Measurements from ENCODE around the gene ARSK. TPM values are rescaled to one million over a fixed set of nuclear protein-coding genes. Genes with fewer than 3 reads are reported as not detected.

ARSK gene
- total and polyA plus RNA-seq, 11 donors, result 1.8 to 5.7 (median 3.5) TPM

- ATAC-seq, result no peak
- TF ChIP-seq CTCF (IDR thresholded peaks at IDR 0.05) (no peak), POLR2A (IDR thresholded peaks at IDR 0.05) (no peak)
- Histone ChIP-seq H3K27ac (no peak overlapping the region), H3K36me3 (peaks cover 0 to 16% (median 3%) of the 10 kb centered on the region in 9 donors), H3K4me3 (no peak overlapping the region), H3K4me1 (no peaks in the 10 kb centered on the region), H3K9me3 (no peaks in the 10 kb centered on the region), H3K27me3 (no peaks in the 10 kb centered on the region)
- DNase-seq, result no peak
- intact Hi-C loops (cut with DNase I), result no loop called here
- 95 to 100% (median 97%) methylated on average over 1 of the region's 1 CpG for WGBS, 4 donors
These were observed 29.1 kb downstream of the ARSK start for GRCh38 chr5:95583992-95584391.

GRCh38 chr5:95590880-95591279 lies 36.0 kb downstream of the ARSK start:
- DNase-seq, result no peak
- no peaks in the 10 kb centered on the region for H3K27me3 ChIP-seq
- H3K36me3 ChIP-seq, result peaks cover 0 to 16% (median 0%) of the 10 kb centered on the region in 9 donors
- TF ChIP-seq CTCF (IDR thresholded peaks at IDR 0.05), result no peak
- TF ChIP-seq POLR2A (IDR thresholded peaks at IDR 0.05), result no peak
- no peak overlapping the region for H3K4me3 ChIP-seq
- no peaks in the 10 kb centered on the region for H3K9me3 ChIP-seq
- no peak for ATAC-seq
- WGBS, 4 donors, result 70 to 84% (median 78%) methylated on average over 1 of the region's 1 CpG
- no peak overlapping the region for H3K27ac ChIP-seq
- intact Hi-C loops (cut with DNase I), result no loop called here
- H3K4me1 ChIP-seq, result peaks cover 0 to 13% (median 0%) of the 10 kb centered on the region in 12 donors

- H3K4me3 ChIP-seq, result no peak overlapping the region
- H3K4me1 ChIP-seq, result peaks cover 0 to 13% (median 0%) of the 10 kb centered on the region in 12 donors
- no peaks in the 10 kb centered on the region for H3K9me3 ChIP-seq
- intact Hi-C loops (cut with DNase I), result no loop called here
- 92 to 96% (median 95%) methylated on average over 5 of the region's 5 CpGs for WGBS, 4 donors
- no peaks in the 10 kb centered on the region for H3K27me3 ChIP-seq
- TF ChIP-seq POLR2A (IDR thresholded peaks at IDR 0.05) (no peak), CTCF (IDR thresholded peaks at IDR 0.05) (no peak)
- ATAC-seq (no peak), DNase-seq (no peak)
- H3K27ac ChIP-seq, result no peak overlapping the region
- peaks cover 0 to 16% (median 0%) of the 10 kb centered on the region in 9 donors for H3K36me3 ChIP-seq
These were observed 36.6 kb downstream of the ARSK start for GRCh38 chr5:95591490-95591901.

GRCh38 chr5:95595289-95595931 lies 40.5 kb downstream of the ARSK start:
- DNase-seq (no peak), ATAC-seq (no peak)
- no peaks in the 10 kb centered on the region for H3K9me3 ChIP-seq
- H3K4me3 ChIP-seq, result no peak overlapping the region
- H3K4me1 ChIP-seq, result peaks cover 0 to 13% (median 0%) of the 10 kb centered on the region in 12 donors
- H3K36me3 ChIP-seq, result peaks cover 0 to 16% (median 0%) of the 10 kb centered on the region in 9 donors
- no peaks in the 10 kb centered on the region for H3K27me3 ChIP-seq
- WGBS, 4 donors, result 94 to 97% (median 95%) methylated on average over 3 of the region's 3 CpGs
- H3K27ac ChIP-seq, result no peak overlapping the region
- intact Hi-C loops (cut with DNase I), result no loop called here
- TF ChIP-seq POLR2A (IDR thresholded peaks at IDR 0.05) (no peak), CTCF (IDR thresholded peaks at IDR 0.05) (no peak)

All from heart left ventricle (tissue), 16 donors.